Measurements from ENCODE around the gene NKX2-2.

GRCh38 chr20:21550587-21550986 lies 36.7 kb upstream of the NKX2-2 start:
- TF ChIP-seq, protein P1, sequence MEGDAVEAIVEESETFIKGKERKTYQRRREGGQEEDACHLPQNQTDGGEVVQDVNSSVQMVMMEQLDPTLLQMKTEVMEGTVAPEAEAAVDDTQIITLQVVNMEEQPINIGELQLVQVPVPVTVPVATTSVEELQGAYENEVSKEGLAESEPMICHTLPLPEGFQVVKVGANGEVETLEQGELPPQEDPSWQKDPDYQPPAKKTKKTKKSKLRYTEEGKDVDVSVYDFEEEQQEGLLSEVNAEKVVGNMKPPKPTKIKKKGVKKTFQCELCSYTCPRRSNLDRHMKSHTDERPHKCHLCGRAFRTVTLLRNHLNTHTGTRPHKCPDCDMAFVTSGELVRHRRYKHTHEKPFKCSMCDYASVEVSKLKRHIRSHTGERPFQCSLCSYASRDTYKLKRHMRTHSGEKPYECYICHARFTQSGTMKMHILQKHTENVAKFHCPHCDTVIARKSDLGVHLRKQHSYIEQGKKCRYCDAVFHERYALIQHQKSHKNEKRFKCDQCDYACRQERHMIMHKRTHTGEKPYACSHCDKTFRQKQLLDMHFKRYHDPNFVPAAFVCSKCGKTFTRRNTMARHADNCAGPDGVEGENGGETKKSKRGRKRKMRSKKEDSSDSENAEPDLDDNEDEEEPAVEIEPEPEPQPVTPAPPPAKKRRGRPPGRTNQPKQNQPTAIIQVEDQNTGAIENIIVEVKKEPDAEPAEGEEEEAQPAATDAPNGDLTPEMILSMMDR (IDR thresholded peaks at IDR 0.05) = no peak
- TF ChIP-seq POLR2A (IDR thresholded peaks at IDR 0.05) = no peak
